ENCODE results near the gene CTSE.

GRCh38 chr1:206068314-206068713, 44.6 kb upstream of the CTSE start:
- TF ChIP-seq REST (IDR thresholded peaks at IDR 0.05; ENCODE audit: insufficient read depth in 1 of 2, low read depth in 2 of 2, low read length in 1 of 2) = no peak
- no peak for TF ChIP-seq CTCF (IDR thresholded peaks at IDR 0.05)
- no peak for TF ChIP-seq POLR2AphosphoS5 (IDR thresholded peaks at IDR 0.05; ENCODE audit: low read depth, low read length)
- TF ChIP-seq SIN3A (IDR thresholded peaks at IDR 0.05; ENCODE audit: borderline replicate concordance, insufficient read depth, low read depth, low read length) = no peak
- TF ChIP-seq TCF7L2 (IDR thresholded peaks at IDR 0.05; ENCODE audit: low read depth, low read length) = no peak

Data from Panc1 (cell line).